CD1c-positive myeloid dendritic cell (primary cell): ENCODE measurements around the gene DMRTC1B.
"Not testable (repeated sequence)": the region's sequence is repeated elsewhere in the genome, so short reads cannot be mapped to it uniquely, and the experiment has no call there.

Source experiments
- DNase-seq: peaks from one replicate; pipeline ENCODE4 v3.0.0-alpha.2; 2016; ENCODE audit errors: extremely low spot score

DMRTC1B gene

DNA sequence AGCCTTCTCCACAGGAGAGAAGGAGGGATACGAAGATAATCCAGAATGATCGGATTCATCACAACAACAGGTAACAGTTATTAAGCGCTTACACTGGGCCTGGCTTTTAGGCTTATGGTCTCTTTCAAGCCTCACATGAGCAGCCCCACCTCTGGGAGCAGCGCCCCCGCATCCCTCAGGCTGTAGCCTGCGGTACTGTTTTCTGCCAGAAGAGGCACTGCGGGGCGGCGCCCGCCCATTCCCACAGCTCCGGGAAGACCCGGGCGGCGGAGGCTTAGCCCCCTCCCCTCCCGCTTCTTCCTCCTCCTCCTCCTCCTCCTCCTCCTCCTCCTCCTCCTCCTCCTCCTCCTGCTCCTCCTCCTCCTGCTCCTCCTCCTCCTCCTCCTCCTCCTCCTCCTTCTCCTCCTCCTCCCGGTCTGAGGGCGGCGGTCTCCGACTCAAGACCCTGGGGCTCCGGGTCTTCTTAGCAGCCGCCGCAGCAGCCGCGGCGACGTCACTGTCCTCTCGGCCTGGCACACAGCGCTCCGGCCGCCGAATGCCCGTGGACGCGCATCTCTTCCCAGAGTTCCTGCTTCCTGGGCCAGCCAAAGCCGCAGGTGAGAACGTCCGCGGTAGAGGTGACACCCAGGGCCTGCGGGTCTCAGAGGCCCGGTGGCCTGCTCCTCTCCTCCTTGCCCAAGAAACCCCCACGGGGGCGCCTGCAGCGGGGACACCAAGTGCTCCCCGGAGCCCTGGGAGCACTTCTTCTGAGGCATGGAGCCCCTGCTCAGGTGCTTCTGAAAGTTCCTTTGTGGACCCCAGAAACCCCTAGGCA lies at the start of gene DMRTC1B:
Gene DMRTC1B, plus strand, starts transcription at position 238 of the 814 bp plus-strand sequence. CDS start 68,246 bp downstream, outside the sequence.
- DNase-seq, result not testable (repeated sequence)

- no peak for DNase-seq
These were observed 48.8 kb upstream of the DMRTC1B start for GRCh38 chrX:72727846-72728245.

DNA sequence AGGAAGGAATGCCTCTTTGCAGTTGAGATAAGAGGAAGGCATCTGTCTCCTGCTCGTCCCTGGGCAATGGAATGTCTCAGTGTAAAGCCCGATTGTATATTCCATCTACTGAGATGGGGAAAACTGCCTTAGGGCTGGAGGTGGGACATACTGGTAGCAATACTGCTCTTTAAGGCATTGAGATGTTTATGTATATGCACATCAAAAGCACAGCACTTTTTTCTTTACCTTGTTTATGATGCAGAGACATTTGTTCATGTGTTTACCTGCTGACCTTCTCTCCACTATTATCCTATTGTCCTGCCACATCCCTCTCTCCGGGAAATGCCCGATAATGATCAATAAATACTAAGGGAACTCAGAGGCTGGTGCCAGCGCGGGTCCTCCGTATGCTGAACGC lies 43.1 kb upstream of the DMRTC1B start:
- not testable (repeated sequence) for DNase-seq

GRCh38 chrX:72735561-72735960 lies 41.1 kb upstream of the DMRTC1B start:
- no peak for DNase-seq

DNA sequence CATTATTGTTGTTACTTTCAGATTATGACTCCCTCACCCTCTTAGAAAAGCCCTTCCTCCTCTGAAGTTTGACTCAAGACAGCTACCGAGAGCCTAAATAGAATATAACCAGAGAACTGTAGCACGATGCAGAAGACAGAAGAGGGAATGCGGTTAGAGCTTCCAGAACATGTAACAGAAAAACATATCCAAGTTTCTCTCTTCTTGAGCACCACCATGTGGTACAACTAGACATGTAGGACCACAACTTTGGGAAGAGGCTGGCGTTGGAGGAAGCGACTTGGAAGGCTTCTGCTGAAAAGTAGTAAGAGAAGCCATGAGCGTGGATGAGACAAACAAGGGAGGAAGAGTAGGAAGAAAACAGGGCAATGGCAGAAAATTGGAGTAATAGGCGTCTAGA lies 31.1 kb upstream of the DMRTC1B start:
- not testable (repeated sequence) for DNase-seq

DNA sequence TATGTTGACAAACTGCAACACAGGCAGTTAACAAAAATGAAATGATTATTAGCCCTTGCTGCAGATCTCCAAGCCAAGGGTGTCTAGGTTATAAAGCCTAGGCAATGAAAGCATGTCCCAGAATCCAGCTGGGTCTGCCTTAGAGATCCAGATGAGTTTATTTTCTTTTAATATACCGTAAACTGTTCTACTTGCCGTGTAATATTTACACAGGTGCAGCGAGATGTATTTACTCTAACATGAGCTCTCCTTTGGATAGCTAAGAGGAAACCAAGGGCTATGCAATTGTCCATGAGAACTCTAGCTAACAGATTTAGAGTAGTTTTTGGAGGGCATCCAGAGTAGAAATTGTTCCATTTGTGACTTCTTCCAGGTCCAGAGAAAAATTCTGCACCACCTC lies 28.1 kb upstream of the DMRTC1B start:
- DNase-seq, result not testable (repeated sequence)

- DNase-seq, result not testable (repeated sequence)
These were observed 16.2 kb upstream of the DMRTC1B start for GRCh38 chrX:72760454-72760853.

GRCh38 chrX:72777467-72777790 lies 739 bp downstream of the DMRTC1B start:
- not testable (repeated sequence) for DNase-seq

DNA sequence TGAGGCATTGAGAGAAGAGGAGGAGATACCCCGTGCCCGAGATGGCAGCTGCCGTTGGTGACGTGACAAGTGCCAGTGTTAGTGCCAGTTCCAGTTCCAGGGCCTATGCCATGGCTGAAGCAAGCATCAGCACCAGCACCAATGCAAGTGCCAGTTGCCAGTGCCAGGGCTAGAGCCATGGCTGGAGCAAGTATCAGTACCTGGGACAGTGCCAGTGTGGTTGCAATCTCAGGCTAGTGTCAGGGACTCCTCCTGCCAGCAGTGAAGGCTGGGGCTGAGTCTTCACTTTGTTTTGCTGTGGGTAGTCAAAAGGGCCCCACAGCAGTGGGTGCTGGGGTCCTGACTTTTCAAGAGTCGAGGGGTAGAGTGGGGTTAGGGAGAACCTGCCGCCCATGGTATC lies 1.5 kb downstream of the DMRTC1B start:
- not testable (repeated sequence) for DNase-seq

- not testable (repeated sequence) for DNase-seq
These were observed 5.9 kb downstream of the DMRTC1B start, which contains the start of gene FAM236B for GRCh38 chrX:72782560-72782959. Gene FAM236B, minus strand, starts transcription at chrX:72782660. Its CDS starts 100 bp downstream, at chrX:72782560.

GRCh38 chrX:72783365-72783936 lies 6.8 kb downstream of the DMRTC1B start:
- DNase-seq, result not testable (repeated sequence)

GRCh38 chrX:72783964-72784363 lies 7.3 kb downstream of the DMRTC1B start:
- DNase-seq, result not testable (repeated sequence)

DNA sequence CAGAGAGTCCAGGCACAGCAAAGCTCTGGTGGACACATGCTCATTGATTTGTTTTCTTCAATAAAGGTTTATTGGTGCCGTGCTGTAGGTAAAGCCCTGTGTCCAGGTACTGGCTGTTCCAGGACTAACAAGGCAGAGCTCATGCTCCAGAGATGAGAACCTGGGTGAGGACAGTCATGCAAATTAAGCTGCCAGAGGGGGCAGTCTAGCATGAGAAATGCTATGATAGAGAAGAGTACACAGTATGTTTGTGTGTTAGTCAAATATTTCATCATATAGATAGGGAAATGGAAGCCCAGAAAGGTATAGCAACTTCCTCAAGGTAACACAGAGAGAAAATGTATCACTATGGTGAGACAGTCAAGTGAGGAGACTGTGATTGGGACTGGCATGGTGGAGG lies 11.5 kb downstream of the DMRTC1B start:
- DNase-seq, result not testable (repeated sequence)

DNA sequence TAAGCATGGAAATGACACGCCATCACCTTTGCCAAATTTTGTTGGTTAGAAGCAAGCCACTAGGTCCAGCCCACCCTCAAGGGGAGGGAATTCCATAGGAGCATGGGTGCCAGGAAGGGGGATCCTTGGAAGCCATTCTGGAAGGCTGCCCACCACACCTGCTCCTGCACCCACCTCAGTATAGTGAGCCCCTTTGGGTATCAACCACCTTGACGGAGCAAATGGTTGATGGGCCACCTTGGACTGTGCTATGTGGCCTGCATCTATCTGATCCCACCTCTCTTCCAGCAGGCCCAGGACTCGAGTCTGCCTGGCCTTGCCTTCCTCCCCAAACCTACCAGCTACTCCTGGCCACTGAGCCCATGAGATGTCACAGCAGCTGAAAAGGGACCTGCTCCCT lies 13.7 kb downstream of the DMRTC1B start:
- not testable (repeated sequence) for DNase-seq

DNA sequence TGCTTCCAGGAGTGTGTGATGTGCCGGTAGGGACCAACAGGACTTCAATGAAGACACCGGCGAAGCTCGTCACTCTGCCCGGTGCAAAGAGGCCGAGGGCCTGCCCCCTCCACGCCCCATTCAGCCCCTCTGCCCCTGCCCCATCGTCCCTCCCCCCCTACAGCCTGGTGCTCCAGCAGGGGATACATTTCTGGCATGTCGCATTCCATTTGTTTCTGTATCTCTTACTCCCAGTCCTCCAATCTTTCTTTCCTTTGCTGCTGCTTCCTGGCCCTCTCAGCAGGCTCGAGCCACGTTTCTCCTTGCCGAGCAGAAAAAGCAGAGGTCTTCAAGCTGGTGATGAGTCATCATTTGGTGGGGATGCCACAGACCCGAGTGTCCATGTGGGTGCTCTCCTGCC lies 31.4 kb downstream of the DMRTC1B start, which contains the start of gene FAM236D:
Gene FAM236D, minus strand, starts transcription at position 101 of the 400 bp plus-strand sequence. Its CDS starts 100 bp downstream, at position 1.
- not testable (repeated sequence) for DNase-seq

GRCh38 chrX:72830701-72831100 lies 54.0 kb downstream of the DMRTC1B start:
- not testable (repeated sequence) for DNase-seq

- DNase-seq, result not testable (repeated sequence)
These were observed 60.8 kb downstream of the DMRTC1B start for GRCh38 chrX:72837532-72837931.

DNA sequence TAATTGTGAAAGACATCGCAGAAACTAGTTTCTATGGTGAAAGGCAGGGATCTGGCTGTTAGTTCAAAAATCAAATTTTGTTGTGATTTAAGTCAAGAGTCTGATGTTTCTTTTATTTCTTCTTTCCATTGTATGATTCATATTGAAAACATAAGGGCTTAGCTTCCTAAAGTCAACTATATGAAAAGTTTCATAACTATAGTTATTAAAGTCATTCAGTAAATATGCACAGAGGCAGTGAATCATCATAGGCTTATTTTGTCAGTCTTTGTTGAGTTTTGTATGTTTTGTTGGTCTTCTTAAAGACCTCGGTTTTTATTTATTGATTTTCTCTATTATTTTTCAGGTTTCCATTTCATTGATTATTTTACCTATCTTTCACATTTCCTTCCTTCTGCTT lies 106.2 kb downstream of the DMRTC1B start:
- not testable (repeated sequence) for DNase-seq

DNA sequence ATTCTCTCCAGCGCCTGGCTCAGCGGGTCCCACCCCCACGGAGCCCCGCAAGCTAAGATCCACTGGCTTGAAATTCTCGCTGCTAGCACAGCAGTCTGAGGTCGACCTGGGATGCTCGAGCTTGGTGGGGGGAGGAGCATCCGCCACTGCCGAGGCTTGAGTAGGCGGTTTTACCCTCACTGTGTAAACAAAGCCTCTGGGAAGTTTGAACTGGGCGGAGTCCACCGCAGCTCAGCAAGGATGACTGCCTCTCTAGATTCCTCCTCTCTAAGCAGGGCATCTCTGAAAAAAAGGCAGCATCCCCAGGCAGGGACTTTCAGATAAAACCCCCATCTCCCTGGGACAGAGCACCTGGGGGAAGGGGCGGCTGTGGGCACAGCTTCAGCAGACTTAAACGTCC lies 113.0 kb downstream of the DMRTC1B start:
- not testable (repeated sequence) for DNase-seq
